Endodermal cell (in vitro differentiated cells): ENCODE measurements around the gene HOXD9. TPM values are rescaled to one million over a fixed set of nuclear protein-coding genes. Genes with fewer than 3 reads are reported as not detected.
A peak's percentile ranks its signal among the peaks of the same experiment; 100 is the strongest.

Experiments used
- DNase-seq: peaks from one replicate; pipeline ENCODE4 v3.0.0-alpha.2; 2017
- H3K27ac ChIP-seq: 2 replicates; pipeline ENCODE4 v1.5.1; 2013; ENCODE audit warnings: mild to moderate bottlenecking, low read depth, low read length, moderate library complexity
- H3K27me3 ChIP-seq: 2 replicates; pipeline ENCODE4 v1.6.1; 2013; ENCODE audit warnings: mild to moderate bottlenecking, low read length, moderate library complexity; ENCODE audit not compliant: insufficient read depth, control insufficient read depth, poor library complexity, severe bottlenecking
- H3K36me3 ChIP-seq: 2 replicates; pipeline ENCODE4 v1.7.0; 2013; ENCODE audit warnings: mild to moderate bottlenecking, low read length, moderate library complexity; ENCODE audit not compliant: control insufficient read depth, insufficient read depth
- H3K4me1 ChIP-seq: one replicate; pipeline ENCODE4 v1.7.0; 2013; ENCODE audit warnings: low read length; ENCODE audit not compliant: control insufficient read depth, insufficient read depth
- H3K4me3 ChIP-seq: 2 replicates; pipeline ENCODE4 v1.5.1; 2013; ENCODE audit warnings: mild to moderate bottlenecking, low read length, moderate library complexity
- H3K9ac ChIP-seq: 2 replicates; pipeline ENCODE4 v1.6.1; 2013; ENCODE audit warnings: mild to moderate bottlenecking, low read length, moderate library complexity; ENCODE audit not compliant: poor library complexity, severe bottlenecking; ENCODE audit errors: extremely low read depth
- H3K9me3 ChIP-seq: 2 replicates; pipeline ENCODE4 v1.6.1; 2013; ENCODE audit warnings: mild to moderate bottlenecking, low read length, moderate library complexity; ENCODE audit not compliant: control insufficient read depth
- H3K27ac Mint-ChIP-seq: 2 replicates; pipeline ENCODE4 v1.8.0; 2020; ENCODE audit warnings: mixed read lengths
- H3K27me3 Mint-ChIP-seq: 2 replicates; pipeline ENCODE4 v1.8.0; 2021; ENCODE audit warnings: mild to moderate bottlenecking, mixed read lengths; ENCODE audit not compliant: insufficient read depth
- H3K36me3 Mint-ChIP-seq: 2 replicates; pipeline ENCODE4 v1.8.0; 2020; ENCODE audit warnings: low read depth, mixed read lengths
- H3K4me1 Mint-ChIP-seq: 2 replicates; pipeline ENCODE4 v1.8.0; 2020; ENCODE audit warnings: mixed read lengths
- H3K4me3 Mint-ChIP-seq: 2 replicates; pipeline ENCODE4 v1.8.0; 2020; ENCODE audit warnings: mild to moderate bottlenecking, moderate library complexity, mixed read lengths
- H3K9me3 Mint-ChIP-seq: 2 replicates; pipeline ENCODE4 v1.8.0; 2020; ENCODE audit warnings: mild to moderate bottlenecking, mixed read lengths
- CTCF ChIP-seq: fragments of 200-600 bp; sonication (generic); conservative IDR thresholded peaks from 2 replicates; pipeline ENCODE4 v1.5.0; 2021; ENCODE audit warnings: antibody characterized with exemption, mild to moderate bottlenecking
- WGBS, 2 experiments: methylation state at CpG; one replicate each; pipeline versions ENCODE4 v1.1.5 to v1.1.7; 2013; ENCODE audit warnings: missing lambda C conversion rate in 2 of 2, mixed read lengths in 1 of 2; ENCODE audit not compliant: insufficient coverage in 1 of 2, insufficient read length in 1 of 2; 5-methylcytosine and 5-hydroxymethylcytosine counted together
- total RNA-seq, 2 donors: library from RNA; stranded (reverse); fragmentation: NEBNext Ultra II Directional in 1 of 2; extraction: Animal tissue kit (Norgen Biotek cat#: 25700) in 1 of 2; gene quantifications; 2 replicates in 1 of 2; 3 replicates in 1 of 2; pipeline ENCODE4 v1.2.1, GENCODE V29; 2021

HOXD9 gene
- total RNA-seq, 2 donors from 2014 or later = not detected

DNA sequence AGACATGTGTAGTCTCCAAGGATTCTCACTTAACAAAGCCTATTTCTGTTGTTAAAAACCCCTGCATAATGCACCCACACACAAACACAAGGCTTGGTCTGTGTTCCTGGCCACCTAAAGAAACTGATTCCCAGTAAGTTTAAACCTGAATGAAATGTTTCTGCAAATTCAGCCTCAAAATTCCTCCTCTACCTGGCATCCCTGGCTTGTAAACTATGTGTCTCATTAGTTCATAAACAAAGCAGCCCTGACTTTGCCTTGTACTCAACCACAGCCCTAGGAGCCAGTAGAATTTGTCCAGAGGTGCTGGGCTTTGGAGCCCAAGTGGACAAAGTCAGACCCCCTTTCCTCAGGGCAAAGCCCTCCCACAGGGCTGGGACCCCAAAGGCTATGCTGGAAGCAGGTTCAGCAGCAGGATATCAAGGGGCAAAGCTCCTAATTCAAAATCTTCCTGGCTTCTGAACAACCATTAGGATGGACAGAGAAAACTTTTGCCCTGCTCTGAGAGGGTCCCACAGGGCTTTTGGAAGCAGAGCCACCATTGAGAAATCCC, 32.6 kb upstream of the HOXD9 start:
- Histone ChIP-seq H3K4me1 (peaks cover 8% of the 10 kb centered on the region), H3K36me3 (no peaks in the 10 kb centered on the region), H3K9me3 (peaks cover 5% of the 10 kb centered on the region), H3K9ac (no peak overlapping the region), H3K27ac (no peak overlapping the region), H3K27me3 (peaks cover 97% of the 10 kb centered on the region), H3K4me3 (no peak overlapping the region)
- no peak overlapping the region for H3K27ac Mint-ChIP-seq
- no peak for DNase-seq
- no peak overlapping the region for H3K4me3 Mint-ChIP-seq
- H3K9me3 Mint-ChIP-seq = no peaks in the 10 kb centered on the region
- H3K36me3 Mint-ChIP-seq = no peaks in the 10 kb centered on the region
- no peak for TF ChIP-seq CTCF
- H3K27me3 Mint-ChIP-seq = peaks cover 96% of the 10 kb centered on the region
- H3K4me1 Mint-ChIP-seq = peaks cover 34% of the 10 kb centered on the region

DNA sequence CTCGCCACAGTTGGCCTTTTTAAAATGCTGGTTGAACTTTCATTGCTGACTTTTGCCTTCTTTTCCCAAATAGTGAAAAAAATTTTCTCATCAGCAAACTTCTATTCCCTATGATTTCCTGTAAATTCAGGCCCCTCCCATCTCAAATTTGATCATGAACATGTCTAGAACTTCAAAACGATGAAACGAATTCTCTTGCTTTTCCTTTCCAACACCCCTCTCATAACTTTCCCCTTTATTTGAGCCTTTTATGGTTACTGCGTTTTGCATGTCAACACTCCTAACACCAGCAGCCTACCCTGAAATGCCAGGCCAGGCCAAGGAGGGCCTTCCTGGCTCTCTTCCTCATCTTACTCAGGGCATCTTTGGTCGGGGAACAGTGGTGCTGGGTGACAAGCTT, 31.7 kb upstream of the HOXD9 start:
- Histone ChIP-seq H3K4me1 (peaks cover 6% of the 10 kb centered on the region), H3K9me3 (peaks cover 5% of the 10 kb centered on the region), H3K4me3 (no peak overlapping the region), H3K27ac (no peak overlapping the region), H3K36me3 (no peaks in the 10 kb centered on the region), H3K9ac (no peak overlapping the region), H3K27me3 (peaks cover 97% of the 10 kb centered on the region)
- peak; percentile 44 for DNase-seq
- peaks cover 96% of the 10 kb centered on the region for H3K27me3 Mint-ChIP-seq
- H3K36me3 Mint-ChIP-seq = no peaks in the 10 kb centered on the region
- H3K27ac Mint-ChIP-seq = no peak overlapping the region
- H3K4me1 Mint-ChIP-seq = peaks cover 30% of the 10 kb centered on the region
- no peak for TF ChIP-seq CTCF
- WGBS, 2 experiments = 16 to 35% methylated on average over 3 to 5 of the region's 5 CpGs
- no peaks in the 10 kb centered on the region for H3K9me3 Mint-ChIP-seq
- no peak overlapping the region for H3K4me3 Mint-ChIP-seq

DNA sequence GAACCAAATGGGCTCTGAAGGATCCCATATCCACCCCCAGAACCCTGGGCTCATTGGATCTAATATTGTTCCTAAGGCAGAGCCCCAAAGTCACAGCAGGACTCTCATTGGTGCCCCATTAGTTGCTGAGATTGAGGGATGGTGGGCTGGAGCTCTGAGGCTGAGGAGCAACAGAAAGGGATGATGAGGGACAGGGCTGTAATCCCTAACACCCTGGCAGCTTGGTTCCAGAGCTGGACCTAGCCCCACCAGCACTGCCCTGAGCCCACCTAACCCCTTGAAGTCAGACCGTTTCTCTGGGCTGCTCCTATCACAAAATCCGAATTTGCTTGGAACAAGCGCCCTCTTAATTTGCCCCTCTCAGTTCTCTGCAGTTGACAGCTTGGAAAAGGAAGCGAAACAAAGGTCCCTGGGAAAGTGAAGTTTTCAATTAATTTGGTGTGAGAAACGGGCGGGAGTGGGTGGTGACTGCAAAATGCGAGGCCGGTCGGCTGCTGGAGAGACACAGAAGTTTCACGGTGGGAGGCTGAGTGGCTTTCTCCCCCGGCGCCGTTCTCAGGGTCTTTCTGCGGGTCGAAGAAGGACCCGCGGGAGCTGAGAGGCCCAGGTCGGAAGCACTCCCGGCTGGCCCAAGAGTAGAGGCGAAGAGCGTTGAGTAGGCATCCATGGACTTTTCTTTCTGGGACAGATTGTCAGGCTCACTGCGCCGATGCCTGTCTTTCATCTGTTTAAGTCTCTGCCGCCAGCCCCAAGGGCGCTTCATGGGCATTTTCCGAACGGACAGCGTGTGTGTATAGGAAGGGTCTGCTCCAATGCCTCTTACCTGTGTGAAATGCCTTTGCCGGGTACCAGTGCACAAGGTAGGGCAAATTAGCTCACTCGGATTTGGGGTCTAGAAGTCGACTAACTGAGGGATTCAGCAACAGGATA, 30.9 kb upstream of the HOXD9 start:
- H3K27ac ChIP-seq = no peak overlapping the region
- peaks cover 96% of the 10 kb centered on the region for H3K27me3 Mint-ChIP-seq
- H3K4me3 ChIP-seq = peak overlapping the region; percentile 27
- no peaks in the 10 kb centered on the region for H3K9me3 Mint-ChIP-seq
- H3K27me3 ChIP-seq = peaks cover 97% of the 10 kb centered on the region
- H3K4me3 Mint-ChIP-seq = peak overlapping the region; percentile 48
- H3K4me1 Mint-ChIP-seq = peaks cover 29% of the 10 kb centered on the region
- no peak overlapping the region for H3K27ac Mint-ChIP-seq
- no peak for DNase-seq
- H3K36me3 Mint-ChIP-seq = no peaks in the 10 kb centered on the region
- no peak for TF ChIP-seq CTCF
- H3K36me3 ChIP-seq = no peaks in the 10 kb centered on the region
- WGBS, 2 experiments = 11 to 14% methylated on average over 18 to 31 of the region's 31 CpGs
- peaks cover 5% of the 10 kb centered on the region for H3K9me3 ChIP-seq
- H3K9ac ChIP-seq = no peak overlapping the region
- peaks cover 5% of the 10 kb centered on the region for H3K4me1 ChIP-seq
